ENCODE results near the gene LARGE1.

- no peak for TF ChIP-seq CTCF (IDR thresholded peaks at IDR 0.05)
- TF ChIP-seq POLR2AphosphoS5 (IDR thresholded peaks at IDR 0.05), result no peak
- TF ChIP-seq POLR2A (IDR thresholded peaks at IDR 0.05), result no peak
Observed at GRCh38 chr22:33431300-33431699, 489.0 kb downstream of the LARGE1 start.
